ENCODE results near the gene CFAP299. TPM values are rescaled to one million over a fixed set of nuclear protein-coding genes. Genes with fewer than 3 reads are reported as not detected.

CFAP299 gene
- total RNA-seq, 1 donor from 2014 or later: 1.9 TPM

DNA sequence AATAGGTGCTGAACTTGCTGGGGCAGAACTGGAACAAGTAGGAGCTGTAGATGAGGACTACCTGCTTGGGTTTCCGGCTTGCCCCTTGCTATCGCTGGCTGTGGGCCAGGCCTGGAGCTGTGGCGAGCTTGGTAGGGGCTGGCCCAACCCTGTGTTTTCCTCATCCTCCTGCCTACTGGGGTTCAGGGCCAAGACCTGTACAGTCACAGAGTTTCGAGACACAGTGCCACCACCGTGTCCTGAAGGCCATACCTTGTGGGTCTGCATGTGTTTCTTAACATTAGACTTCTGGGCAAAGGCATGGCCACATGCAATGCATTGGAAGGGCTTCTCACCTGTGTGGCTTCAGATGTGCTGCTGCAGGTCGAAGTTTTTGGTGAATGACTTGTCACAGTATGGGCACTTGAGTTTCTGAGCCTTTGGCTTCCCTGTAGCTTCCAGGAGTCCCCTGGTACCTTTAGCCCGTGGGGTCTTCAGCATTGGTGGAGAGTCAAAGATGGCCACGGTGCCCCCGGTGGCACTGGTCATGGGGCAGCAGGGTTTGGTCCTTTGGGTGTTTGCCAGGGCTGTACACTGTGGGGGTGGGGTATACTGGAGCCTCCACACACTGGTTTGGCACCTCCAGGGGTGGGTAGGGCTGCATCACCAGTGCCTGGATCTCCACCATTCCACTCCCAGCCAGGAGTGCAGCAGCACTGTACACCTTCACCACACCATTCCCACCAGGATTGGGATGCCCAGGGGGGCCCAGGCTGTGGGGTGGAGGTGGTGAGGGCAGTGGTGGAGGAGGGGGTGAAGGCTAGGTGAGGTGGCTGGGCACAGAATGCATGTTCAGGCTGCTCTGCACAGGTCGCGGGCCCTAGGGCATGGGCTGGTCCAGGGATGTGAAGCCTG lies 52.1 kb downstream of the CFAP299 start:
- DNase-seq (ENCODE audit: low read depth): no peak

DNA sequence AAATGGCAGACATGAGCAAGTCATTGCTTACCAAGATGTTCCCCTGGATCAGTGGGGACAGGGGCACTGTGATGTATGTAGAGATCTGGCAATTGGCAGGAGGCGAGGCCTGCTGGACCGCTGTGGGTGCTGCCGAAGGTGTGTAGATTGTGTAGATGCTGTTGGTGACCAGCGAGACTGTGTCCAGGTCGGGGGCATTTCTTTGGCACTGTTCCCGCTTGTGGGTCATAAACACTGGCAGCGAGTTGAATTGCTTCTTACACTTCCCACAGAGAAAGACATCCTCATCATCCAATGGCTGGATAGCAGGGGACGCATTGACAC lies 52.7 kb downstream of the CFAP299 start:
- no peak for DNase-seq (ENCODE audit: low read depth)

DNA sequence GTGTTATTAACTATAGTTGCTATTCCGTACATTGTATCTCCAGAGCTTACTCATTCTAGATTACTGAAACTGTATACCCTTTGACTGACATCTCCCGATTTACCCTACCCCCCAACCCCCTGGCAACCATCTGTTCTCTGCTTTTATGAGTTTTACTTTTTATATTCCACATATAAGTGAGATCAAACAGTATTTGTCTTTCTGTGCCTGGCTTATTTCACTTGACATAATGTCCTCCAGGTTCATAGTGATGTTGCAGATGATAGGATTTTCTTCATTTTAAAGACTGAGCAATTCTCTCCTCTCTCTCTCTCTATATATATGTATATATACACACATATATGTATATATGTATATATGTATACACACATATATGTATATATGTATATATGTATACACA lies 54.6 kb downstream of the CFAP299 start:
- DNase-seq (ENCODE audit: low read depth): no peak

DNA sequence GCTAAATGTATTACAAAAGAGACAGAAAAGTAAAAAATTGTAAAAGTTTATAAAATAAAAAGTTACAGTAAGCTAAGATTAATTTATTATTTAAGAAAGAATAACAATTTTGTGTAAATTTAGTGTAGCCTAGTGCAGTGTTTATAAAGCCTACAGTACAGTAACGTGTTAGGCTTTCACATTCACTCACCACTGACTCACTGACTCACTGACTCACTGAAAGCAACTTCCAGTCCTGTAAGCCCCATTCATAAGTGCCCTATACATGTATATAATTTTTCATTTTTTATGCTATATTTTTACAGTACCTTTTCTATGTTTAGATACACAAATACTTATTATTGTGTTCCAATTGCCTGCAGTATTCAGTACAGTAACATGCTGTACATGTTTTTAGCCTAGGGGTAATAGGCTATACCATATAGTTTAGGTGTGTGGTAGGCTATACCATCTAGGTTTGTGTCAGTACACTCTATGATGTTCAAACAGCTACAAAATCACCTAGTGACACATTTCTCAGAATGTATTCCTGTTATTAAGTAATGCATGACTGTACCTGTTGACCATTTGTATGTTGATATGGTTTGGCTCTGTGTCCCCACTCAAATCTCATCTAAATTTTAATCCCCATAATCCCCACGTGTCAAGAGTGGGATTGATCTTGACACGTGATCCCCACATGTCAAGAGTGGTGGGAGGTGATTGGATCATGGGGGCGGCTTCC lies 57.9 kb downstream of the CFAP299 start:
- peak; percentile 17 for DNase-seq (ENCODE audit: low read depth)

DNA sequence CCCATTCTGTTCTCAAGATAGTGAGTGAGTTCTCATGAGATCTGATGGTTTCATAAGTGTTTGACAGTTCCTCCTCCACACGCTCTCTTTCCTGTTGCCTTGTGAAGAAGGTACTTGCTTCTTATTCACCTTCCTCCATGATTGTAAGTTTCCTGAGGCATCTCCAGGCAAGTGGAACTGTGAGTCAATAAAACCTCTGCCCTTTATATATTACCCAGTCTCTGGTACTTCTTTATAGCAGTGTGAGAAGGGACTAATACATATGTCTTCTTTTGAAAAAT lies 58.4 kb downstream of the CFAP299 start:
- DNase-seq (ENCODE audit: low read depth): no peak

DNA sequence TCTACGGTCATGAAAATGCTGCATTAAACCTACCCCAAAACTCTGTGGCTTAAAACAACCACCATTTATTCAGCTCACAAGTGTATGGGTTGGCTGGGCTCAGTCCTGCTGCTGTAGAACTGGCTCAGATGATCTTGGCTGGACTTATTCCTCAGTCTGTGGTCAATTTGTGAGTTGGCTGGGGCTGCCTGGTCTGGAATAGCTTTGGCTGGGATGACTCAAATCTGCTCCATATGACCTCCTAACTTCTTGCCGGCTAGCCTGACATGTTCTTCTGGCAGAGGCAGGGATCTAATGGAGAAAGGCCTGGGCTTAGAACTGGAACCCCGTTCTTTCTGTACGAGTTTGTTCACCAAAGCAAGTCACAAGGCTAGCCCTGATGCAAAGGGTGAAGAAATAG lies 71.7 kb downstream of the CFAP299 start:
- peak; percentile 79 for DNase-seq (ENCODE audit: low read depth)

DNA sequence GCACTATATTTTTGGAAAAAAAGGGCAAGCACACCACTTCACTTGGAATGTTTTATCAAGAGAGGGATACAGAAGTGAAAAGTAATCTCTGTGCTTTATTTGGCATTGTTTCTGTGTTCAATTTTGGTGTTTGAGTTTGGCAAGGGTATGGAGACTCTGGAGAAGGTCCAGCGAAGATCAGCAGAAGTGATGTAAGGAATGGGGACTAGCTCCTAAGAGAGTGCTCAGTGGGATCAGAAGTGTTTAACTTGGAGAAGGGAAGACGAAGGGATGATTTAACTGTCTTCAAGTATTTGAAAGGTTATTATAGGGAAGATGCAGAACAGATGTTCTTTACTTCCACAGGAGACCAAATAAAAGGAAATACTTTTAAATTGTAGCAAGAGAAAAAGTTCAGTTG lies 74.3 kb downstream of the CFAP299 start:
- no peak for DNase-seq (ENCODE audit: low read depth)

DNA sequence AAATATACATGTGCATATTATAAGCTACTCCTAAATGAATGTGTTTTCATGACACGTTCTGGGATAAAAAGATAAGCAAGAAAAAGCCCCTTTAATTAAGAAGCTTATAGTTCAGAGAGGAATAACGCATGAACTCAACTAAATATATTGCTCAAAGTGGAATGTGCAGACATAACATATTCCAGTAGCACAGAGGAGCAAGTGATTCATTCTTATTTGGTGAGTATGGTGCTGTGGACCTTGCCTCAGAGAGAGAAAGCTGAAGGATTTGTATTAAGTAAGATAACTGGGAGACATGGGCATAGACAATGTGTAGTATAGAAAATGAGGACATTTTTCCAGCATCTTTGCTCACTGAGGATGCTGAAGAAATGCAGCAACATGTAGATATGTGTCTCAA lies 76.8 kb downstream of the CFAP299 start:
- DNase-seq (ENCODE audit: low read depth): no peak

DNA sequence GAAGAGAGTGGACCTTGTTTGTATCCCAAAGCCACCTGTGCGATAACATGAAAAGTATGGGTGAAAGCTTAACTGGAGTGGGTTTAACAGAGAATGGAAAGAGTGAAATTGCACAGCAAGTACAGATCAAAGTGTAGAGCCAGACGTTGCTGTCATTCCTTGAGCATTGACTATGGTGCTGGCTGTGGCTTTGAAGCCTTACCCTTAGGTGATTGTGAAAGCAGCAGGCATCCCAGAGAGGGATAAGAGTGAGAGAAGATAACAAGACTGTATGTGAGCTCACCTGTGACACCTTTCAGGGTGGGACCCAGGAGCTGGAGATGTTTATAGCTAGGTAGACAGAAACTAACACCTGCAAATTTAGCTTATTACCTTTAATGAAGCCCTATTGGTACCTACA lies 77.6 kb downstream of the CFAP299 start:
- DNase-seq (ENCODE audit: low read depth): no peak

DNA sequence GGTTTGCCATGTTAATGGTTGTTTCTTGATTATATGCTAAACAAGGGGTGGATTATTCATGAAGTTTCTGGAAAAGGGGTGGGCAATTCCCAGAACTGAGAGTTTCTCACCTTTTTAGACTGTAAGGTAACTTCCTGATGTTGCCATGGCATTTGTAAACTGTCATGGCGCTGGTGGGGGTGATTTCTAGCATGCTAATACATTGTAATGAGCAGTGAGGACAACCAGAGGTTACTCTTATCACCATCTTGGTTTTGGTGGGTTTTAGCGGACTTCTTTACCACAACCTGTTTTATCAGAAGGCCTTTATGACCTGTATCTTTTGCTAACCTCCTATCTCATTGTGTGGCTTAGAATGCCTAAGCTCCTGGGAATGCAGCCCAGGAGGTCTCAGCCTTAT lies 81.5 kb downstream of the CFAP299 start:
- DNase-seq (ENCODE audit: low read depth): no peak

DNA sequence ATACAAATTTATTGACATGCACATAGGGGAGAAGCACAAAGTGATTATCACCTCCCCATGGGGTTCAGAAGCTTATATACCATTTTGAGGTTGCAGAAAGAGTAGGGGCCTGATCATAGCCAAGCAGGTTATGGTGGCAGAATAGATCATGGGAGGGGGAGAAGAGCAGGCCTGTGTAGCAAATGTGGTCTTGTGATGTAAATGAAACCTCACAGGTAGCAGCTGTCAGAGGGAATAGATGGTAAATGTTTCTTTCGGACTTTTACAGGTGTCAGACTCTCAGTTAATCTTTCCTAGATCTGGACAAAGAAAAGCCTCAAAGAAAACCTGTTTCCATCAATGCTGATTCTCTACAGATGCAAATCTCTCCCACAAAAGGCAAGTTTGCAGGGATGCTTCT lies 84.4 kb downstream of the CFAP299 start:
- no peak for DNase-seq (ENCODE audit: low read depth)

DNA sequence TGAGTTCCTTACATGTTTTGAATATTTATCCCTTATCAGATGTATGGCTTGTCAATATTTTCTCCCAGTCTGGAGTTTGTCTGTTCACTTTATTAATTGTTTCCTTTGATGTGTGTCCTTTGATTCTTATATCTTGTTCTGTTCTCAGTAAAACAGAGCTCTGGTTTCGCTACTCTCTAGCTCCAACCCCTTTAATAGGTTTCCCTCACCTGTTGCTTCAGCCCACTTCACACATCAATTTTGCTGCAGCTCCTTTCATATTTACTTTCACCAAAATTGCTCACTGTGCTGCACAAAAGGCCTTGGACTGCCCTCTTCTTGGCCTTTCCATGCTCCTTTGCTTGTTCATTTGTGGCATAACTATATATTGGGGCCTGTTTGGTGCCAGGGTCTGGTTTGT lies 85.1 kb downstream of the CFAP299 start:
- no peak for DNase-seq (ENCODE audit: low read depth)

DNA sequence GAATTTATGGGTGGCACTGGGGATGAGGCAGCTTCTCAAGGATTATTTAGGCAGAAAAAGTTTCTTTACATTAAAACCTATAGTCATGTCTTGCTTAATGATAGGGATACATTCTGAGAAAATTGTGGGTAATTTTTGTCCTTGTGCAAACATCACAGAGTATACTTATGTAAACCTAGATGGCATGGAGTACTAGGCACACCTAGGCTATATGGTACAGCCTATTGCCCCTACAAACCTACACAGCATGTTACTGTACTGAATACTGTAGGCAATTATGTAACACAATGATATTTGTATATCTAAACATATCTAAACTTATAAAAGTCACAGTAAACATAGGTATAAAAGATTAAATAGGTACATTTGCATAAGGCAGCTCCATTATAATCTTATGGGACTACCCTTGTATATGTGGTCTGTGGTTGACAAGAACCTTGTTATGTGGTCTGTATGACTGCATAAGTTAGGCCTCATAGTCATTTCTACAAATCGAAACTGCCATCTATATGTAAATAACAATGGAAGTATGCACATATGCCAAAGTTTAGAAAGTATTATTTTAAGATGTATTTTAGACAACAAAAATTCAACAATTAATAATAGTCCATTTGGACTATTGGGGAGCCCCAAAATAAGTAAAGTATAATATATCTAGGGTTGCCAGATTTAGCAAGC lies 87.3 kb downstream of the CFAP299 start:
- DNase-seq (ENCODE audit: low read depth): no peak

DNA sequence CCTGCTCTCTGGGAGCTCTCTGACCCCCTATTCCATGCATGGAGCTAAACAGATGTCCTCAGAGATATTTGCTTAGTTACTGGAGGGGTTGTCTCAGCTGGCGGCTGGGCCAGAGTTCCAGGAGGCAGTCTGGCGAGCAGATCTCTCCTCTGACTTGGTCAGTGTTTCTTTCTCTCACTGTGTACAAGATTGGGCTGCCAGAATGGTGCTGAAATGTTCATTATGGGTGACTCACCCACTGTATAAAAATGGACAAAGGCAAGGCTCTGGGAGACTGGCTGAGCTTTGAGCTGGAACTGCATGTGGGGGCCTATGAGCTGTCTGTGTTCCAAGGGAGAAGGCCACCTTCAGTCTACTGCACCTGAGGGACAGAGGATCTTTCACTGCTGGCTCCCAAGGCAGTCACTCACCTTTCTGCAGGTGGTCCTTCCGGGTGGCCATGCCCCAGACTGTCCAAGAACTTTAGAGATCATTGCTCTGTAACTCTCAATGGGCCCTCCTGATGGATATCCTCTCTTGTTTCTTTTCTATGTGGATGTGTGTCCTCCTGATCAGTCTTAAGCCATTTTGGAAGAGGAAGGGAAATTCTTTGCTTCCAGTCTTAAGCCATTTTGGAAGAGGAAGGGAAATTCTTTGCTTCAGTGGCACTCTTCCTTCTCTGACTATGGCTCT lies 88.2 kb downstream of the CFAP299 start:
- DNase-seq (ENCODE audit: low read depth): no peak

DNA sequence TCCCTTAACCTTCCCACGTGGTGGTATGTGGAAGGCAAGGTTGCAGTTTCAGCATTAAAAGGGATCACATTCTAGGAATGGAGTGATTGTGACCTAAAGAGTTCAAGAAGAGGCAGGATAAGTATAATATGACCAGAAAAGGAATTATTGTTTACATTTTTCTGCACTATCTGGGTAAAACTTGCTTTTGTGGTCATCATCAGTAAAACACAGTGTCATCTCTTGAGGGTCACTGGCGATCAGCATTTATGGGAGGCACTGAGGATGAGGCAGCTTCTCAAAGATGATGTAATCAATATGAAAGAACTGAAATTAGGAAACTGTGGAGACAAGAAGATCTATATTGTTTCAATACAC lies 88.7 kb downstream of the CFAP299 start:
- DNase-seq (ENCODE audit: low read depth): no peak

DNA sequence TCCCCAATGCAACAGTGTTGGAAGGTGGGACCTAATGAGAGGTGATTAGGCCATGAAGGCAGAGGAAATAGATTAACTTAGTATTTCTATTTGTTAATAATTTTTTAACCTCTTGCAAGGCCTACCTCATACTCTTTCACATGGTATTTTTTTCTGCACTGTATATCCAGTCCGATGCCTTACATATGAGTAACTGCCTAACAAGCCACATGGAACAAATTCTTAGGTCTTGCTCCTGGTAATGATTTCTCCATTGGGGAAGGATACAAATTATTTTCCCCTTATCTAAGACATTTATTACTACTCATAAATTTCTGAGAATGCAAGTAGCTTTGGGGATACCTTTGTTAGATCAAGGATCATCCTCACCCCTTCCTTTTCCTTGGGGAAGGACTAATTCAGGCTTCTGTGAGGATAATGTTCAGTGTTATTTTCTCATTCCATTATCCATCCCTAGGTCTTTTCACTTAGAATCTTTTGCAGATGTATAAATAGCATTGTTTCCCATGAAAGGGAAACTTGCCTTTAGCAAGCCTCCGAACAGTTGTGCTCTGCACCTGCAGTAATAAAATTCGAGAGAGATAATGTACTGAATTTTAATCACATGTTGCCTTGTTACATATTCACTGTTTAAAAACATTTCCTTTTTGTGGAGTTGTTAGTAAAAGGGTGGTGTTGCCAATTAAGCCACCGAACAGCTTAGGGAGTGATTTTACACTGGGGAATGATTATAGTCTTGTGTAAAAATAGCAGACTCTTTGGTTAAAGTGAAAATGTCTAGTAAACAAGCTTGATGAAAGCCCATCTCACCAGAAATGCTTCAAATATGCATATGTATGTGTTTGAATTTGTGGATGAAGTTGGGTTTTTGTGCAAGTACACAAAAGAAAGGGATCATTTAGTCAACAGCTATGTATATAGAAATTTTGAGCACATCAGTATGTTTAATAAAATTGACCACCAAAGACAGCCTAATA lies 89.9 kb downstream of the CFAP299 start:
- DNase-seq (ENCODE audit: low read depth): no peak

DNA sequence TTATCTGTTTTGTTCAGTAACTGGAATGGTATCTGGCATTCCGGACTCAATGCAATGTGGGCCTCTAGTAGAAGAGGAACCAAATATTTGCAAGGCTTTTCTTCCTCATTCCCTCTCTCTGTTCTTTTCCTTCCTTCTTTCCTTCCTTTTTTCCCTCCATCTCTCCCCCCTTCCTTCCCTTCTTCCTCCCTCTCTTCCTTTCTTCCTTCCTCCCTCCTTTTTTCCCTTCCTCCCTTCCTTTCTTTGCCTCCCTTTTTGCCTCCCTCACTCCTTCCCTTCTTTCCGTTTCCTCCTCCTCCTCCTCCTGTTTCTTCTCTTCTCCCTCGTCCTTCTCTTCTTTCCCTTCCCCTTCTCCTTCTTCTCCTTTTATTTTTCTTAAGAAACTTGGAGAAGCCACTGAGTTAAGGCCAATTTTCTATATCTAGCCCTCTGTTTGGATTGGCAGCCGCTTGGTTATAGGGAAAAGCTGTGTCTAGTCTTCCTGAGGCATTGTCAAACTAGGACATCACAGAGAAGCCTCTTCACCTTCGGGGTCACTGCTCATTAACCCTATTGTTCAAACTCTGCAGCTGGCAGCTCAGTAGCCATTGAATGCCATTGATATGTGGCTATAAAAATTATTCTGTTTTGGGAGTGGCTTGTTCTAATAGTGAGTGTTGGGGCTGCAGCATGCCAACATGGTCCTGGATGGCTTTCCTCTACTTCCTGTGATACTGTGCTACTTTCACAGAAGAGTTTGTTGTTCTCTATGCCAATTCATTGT lies 95.9 kb downstream of the CFAP299 start:
- no peak for DNase-seq (ENCODE audit: low read depth)

DNA sequence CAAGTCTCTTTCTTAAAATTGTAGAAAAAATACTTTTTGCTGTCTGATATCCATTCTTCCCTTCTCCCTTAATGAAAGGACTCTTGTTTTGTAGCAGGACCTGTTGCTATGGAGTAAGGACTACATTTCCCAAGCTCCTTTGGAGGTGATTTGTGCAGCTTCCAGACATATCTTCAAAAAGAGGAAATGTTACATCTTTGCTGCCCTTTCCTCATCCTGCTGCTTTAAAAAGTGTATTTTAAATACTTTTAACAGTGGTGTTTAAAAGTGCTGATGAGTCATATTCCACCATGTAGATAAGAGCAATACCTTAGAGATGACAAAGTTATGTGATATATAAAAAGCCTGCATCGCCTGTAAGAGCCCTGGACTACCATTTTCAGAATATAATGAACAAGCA lies 98.7 kb downstream of the CFAP299 start:
- DNase-seq (ENCODE audit: low read depth): peak; percentile 6

DNA sequence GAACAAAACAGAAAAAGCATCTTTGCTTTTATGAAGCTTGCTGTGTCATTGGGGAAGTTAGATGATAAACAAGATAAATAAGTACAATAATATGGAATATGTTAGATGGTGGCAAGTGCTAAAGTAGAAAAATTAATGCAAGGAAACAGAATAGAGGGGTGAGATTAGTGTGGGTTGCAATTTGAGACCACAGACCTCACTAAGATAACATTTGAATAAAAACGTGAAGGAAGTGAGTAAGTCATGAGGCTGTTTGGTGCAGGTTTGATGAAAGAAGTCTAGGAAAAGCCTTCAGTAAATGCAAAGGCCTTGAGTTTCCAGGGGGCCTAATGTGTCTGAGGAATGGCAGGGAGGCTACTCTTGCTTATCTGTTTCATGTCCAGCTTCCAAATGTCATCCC lies 102.5 kb downstream of the CFAP299 start:
- no peak for DNase-seq (ENCODE audit: low read depth)

Measured in myocyte (in vitro differentiated cells).